Breast epithelium (tissue), 4 donors: Measurements from ENCODE around the gene TPCN2. TPM values are rescaled to one million over a fixed set of nuclear protein-coding genes. Genes with fewer than 3 reads are reported as not detected.
A peak's percentile ranks its signal among the peaks of the same experiment; 100 is the strongest.
"Not testable (repeated sequence)": the region's sequence is repeated elsewhere in the genome, so short reads cannot be mapped to it uniquely, and the experiment has no call there.

Source experiments
- DNase-seq, 2 donors: peaks; one replicate each; pipeline ENCODE4 v3.0.0-alpha.2; 2019; ENCODE audit warnings: low spot score in 2 of 2
- H3K27ac ChIP-seq, 2 donors: fragments of 200-600 bp; sonication (generic) in 1 of 2; one replicate each; pipeline ENCODE4 v1.5.1; 2016 to 2019; ENCODE audit warnings: mild to moderate bottlenecking in 1 of 2
- H3K27me3 ChIP-seq, 2 donors: fragments of 200-600 bp; sonication (generic) in 1 of 2; one replicate each; pipeline versions ENCODE4 v1.5.1 to v1.6.0; 2017 to 2019; ENCODE audit warnings: control low read depth in 1 of 2, mild to moderate bottlenecking in 1 of 2
- H3K36me3 ChIP-seq: fragments of 200-600 bp; one replicate; pipeline ENCODE4 v1.5.1; 2019
- H3K4me1 ChIP-seq, 2 donors: fragments of 200-600 bp; sonication (generic); one replicate each; pipeline ENCODE4 v1.5.1; 2016 to 2019; ENCODE audit warnings: control low read depth in 1 of 2
- H3K4me3 ChIP-seq, 3 donors: fragments of 200-600 bp; sonication (generic); 1 replicate in 2 of 3; 2 replicates in 1 of 3; pipeline ENCODE4 v1.5.1; 2016 to 2019; ENCODE audit warnings: mild to moderate bottlenecking in 3 of 3, moderate library complexity in 2 of 3
- H3K9me3 ChIP-seq, 2 donors: fragments of 200-600 bp; sonication (generic) in 1 of 2; one replicate each; pipeline ENCODE4 v1.5.1; 2016 to 2019; ENCODE audit warnings: control low read depth in 1 of 2
- POLR2A ChIP-seq: fragments of 450-650 bp; IDR thresholded peaks from one replicate; pipeline ENCODE4 v1.6.1; 2016; ENCODE audit warnings: antibody characterized with exemption, mild to moderate bottlenecking, moderate library complexity
- POLR2AphosphoS5 ChIP-seq, 3 donors: sonication (generic); formaldehyde crosslinking; IDR thresholded peaks; one replicate each; pipeline ENCODE4 v1.6.1; 2017; ENCODE audit warnings: antibody characterized with exemption in 3 of 3
- intact Hi-C: fragments of 100-400 bp; cut with DNase I; formaldehyde crosslinking; loops from one replicate; pipeline ENCODE4 v1.15.1; 2023; ENCODE audit warnings: low total_unique reads
- total RNA-seq, 3 donors: library from RNA; depleted of rRNA; stranded (reverse); fragments of >200 nt; gene quantifications; one replicate each; pipeline ENCODE4 v1.1.0, GENCODE V29; 2016
- TF ChIP-seq, protein P1 (sequence below), 3 donors: fragments of 450-650 bp; IDR thresholded peaks; one replicate each; pipeline ENCODE4 v1.5.1; 2016 to 2017; ENCODE audit warnings: antibody characterized with exemption in 3 of 3, mild to moderate bottlenecking in 3 of 3, moderate library complexity in 3 of 3

The TPCN2 gene
- total RNA-seq, 3 donors from 2014 or later, result 13.0 to 18.0 (median 13.8) TPM

DNA sequence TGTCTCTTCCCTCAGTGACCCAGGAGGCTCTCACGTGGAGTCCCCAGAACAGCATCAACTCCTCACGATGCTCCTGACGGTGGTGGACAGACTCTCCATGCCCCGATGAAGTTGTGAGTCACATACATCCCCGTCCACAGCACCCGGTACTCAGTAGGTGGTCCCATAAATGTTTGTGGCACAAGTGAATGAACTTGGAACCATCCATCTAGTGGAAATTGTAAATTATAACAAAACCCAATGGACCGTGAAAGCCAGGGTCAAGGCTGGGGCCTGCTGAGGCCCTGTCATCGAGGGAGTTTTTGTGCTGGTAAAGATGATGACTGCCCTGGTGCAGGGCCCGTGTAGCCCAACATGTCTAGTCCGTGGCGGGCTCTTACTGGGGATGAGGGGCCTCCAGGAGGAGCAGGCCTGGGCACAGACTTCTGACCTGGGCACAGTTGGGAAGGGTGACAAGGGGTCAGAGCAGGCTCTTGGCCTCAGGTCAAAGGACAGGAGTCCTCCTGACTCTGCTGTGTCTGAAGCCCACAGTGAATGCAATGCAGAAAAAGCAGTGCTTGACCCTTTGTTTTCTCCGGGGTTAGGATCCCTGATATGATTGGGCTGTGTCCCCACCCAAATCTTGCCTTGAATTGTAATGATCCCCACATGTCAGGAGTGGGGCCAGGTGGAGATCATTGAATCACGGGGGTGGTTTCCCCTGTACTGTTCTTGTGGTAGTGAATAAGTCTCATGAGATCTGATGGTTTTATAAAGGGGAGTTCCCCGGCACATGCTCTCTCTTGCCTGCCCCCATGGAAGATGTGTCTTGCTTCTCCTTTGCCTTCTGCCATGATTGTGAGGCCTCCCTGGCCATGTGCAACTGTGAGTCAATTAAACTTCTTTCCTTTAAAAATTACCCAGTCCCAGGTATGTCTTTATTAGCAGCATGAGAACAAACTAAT, 87.0 kb downstream of the TPCN2 start:
- DNase-seq, result no peak
- H3K4me1 ChIP-seq, result no peaks in the 10 kb centered on the region
- no peaks in the 10 kb centered on the region for H3K9me3 ChIP-seq
- intact Hi-C loops, result no loop called here
- no peaks in the 10 kb centered on the region for H3K27me3 ChIP-seq
- no peak overlapping the region for H3K4me3 ChIP-seq
- H3K36me3 ChIP-seq, result no peaks in the 10 kb centered on the region
- TF ChIP-seq POLR2A (no peak), POLR2AphosphoS5 (IDR thresholded peaks at IDR 0.05) (no peak)
- TF ChIP-seq, protein P1, sequence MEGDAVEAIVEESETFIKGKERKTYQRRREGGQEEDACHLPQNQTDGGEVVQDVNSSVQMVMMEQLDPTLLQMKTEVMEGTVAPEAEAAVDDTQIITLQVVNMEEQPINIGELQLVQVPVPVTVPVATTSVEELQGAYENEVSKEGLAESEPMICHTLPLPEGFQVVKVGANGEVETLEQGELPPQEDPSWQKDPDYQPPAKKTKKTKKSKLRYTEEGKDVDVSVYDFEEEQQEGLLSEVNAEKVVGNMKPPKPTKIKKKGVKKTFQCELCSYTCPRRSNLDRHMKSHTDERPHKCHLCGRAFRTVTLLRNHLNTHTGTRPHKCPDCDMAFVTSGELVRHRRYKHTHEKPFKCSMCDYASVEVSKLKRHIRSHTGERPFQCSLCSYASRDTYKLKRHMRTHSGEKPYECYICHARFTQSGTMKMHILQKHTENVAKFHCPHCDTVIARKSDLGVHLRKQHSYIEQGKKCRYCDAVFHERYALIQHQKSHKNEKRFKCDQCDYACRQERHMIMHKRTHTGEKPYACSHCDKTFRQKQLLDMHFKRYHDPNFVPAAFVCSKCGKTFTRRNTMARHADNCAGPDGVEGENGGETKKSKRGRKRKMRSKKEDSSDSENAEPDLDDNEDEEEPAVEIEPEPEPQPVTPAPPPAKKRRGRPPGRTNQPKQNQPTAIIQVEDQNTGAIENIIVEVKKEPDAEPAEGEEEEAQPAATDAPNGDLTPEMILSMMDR (IDR thresholded peaks at IDR 0.05), result no peak
- no peak overlapping the region for H3K27ac ChIP-seq

DNA sequence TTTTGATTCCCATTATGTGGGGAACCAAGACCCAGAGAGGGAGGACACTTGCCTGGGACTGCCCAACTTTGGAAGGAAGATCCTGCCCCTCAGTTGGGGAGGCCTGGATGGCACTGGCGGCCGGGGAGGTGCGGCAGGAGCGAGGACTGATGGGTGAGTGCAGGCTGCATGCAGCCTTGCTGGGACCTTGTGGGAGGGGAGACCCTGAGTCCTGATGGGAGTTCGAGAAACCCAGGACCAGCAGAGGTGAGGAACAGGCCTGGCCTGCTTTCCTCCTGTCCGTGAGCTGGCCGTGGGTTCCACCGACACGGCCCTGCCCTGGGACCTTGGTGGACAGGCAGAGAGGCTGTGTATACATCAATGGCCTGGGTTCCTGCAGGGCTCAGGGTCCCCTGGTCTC, 87.7 kb downstream of the TPCN2 start:
- no peaks in the 10 kb centered on the region for H3K9me3 ChIP-seq
- no peaks in the 10 kb centered on the region for H3K4me1 ChIP-seq
- DNase-seq, result peak in 1 of 2 donors; percentile 25
- TF ChIP-seq POLR2AphosphoS5 (IDR thresholded peaks at IDR 0.05), result no peak
- TF ChIP-seq, protein P1 (IDR thresholded peaks at IDR 0.05), result no peak
- TF ChIP-seq POLR2A, result no peak
- H3K36me3 ChIP-seq, result no peaks in the 10 kb centered on the region
- no peak overlapping the region for H3K27ac ChIP-seq
- H3K27me3 ChIP-seq, result no peaks in the 10 kb centered on the region
- no peak overlapping the region for H3K4me3 ChIP-seq
- intact Hi-C loops, result no loop called here

DNA sequence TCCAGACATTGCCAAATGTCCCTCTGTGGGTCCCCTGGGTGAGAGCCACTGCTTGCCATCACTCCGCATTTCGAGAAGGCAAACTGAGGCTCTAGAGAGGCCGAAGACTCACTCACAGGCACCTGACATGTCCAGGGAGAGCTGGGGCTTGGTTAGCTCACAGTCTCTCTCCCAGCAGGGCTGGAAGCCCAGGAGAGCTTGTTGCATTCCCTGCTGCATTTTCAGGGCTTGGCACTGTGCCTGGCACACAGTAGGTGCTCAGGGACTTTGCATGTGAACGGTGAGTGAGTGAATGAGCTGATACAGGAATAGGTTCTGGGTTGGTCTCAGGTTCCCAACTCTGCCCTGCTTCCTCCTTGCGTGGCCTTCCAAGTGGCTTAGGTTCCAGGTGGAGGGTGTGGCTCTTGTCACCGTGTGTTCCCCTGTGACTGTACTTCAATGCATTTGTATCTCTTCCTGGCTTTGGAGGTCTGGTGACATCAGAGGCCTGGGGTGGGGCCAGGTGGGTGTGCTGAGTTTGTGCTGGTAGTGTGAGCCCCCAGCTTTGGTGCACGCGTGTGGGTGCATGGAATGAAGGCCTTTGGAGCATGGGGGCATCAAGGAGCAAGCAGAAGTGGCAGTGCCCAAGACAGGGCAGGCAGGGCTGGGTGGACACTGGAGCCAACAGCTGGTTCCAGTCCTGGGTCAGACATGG, 88.6 kb downstream of the TPCN2 start:
- H3K4me3 ChIP-seq, result no peak overlapping the region
- H3K27ac ChIP-seq, result no peak overlapping the region
- no peaks in the 10 kb centered on the region for H3K4me1 ChIP-seq
- TF ChIP-seq, protein P1 (IDR thresholded peaks at IDR 0.05), result no peak
- no peak for TF ChIP-seq POLR2A
- no peak for TF ChIP-seq POLR2AphosphoS5 (IDR thresholded peaks at IDR 0.05)
- intact Hi-C loops, result no loop called here
- no peaks in the 10 kb centered on the region for H3K27me3 ChIP-seq
- DNase-seq, result no peak
- H3K36me3 ChIP-seq, result no peaks in the 10 kb centered on the region
- H3K9me3 ChIP-seq, result no peaks in the 10 kb centered on the region

DNA sequence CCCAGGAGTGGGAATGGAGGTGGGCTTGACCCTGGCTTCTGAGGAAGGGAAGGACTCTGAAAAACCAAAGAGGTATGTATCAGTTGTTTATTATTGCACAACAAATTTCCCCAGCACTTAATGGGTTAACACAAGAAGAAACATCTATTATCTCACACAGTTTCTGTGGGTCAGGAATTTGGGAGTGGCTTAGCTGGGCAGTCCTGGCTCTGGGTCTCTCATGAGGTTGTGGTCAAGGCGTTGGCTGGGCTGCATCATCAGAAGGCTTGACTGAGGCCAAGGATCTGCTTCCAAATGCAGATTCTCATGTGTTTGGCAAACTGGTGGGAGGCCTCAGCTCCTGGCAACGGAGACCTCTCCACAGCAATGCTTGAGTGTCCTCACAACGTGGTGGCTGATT, 89.5 kb downstream of the TPCN2 start:
- no peak for DNase-seq
- no peaks in the 10 kb centered on the region for H3K27me3 ChIP-seq
- H3K9me3 ChIP-seq, result no peaks in the 10 kb centered on the region
- TF ChIP-seq POLR2A (no peak), POLR2AphosphoS5 (IDR thresholded peaks at IDR 0.05) (no peak)
- TF ChIP-seq, protein P1 (IDR thresholded peaks at IDR 0.05), result no peak
- intact Hi-C loops, result no loop called here
- no peaks in the 10 kb centered on the region for H3K4me1 ChIP-seq
- no peak overlapping the region for H3K27ac ChIP-seq
- no peak overlapping the region for H3K4me3 ChIP-seq
- no peaks in the 10 kb centered on the region for H3K36me3 ChIP-seq

DNA sequence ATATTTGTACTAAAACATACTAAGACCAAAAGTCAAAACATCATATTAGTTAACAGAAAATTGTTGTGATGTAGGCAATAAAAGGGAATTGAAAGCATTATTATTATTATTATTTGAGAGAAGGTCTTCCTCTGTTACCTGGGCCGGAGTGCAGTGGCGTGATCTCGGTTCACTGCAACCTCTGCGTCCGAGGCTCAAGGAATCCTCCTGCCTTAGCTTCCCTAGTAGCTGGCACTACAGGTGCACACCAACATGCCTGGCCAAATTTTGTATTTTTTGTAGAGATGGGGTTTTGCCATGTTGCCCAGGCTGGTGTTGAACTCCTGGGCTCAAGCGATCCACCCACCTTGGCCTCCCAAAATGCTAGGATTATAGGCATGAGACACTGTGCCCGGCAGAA, 91.4 kb downstream of the TPCN2 start:
- H3K27ac ChIP-seq, DNase-seq, H3K36me3 ChIP-seq, H3K4me1 ChIP-seq, H3K4me3 ChIP-seq, intact Hi-C loops, H3K9me3 ChIP-seq, H3K27me3 ChIP-seq: not testable (repeated sequence)
